Measurements from ENCODE around the gene ZSCAN22.

- TF ChIP-seq, protein P1, sequence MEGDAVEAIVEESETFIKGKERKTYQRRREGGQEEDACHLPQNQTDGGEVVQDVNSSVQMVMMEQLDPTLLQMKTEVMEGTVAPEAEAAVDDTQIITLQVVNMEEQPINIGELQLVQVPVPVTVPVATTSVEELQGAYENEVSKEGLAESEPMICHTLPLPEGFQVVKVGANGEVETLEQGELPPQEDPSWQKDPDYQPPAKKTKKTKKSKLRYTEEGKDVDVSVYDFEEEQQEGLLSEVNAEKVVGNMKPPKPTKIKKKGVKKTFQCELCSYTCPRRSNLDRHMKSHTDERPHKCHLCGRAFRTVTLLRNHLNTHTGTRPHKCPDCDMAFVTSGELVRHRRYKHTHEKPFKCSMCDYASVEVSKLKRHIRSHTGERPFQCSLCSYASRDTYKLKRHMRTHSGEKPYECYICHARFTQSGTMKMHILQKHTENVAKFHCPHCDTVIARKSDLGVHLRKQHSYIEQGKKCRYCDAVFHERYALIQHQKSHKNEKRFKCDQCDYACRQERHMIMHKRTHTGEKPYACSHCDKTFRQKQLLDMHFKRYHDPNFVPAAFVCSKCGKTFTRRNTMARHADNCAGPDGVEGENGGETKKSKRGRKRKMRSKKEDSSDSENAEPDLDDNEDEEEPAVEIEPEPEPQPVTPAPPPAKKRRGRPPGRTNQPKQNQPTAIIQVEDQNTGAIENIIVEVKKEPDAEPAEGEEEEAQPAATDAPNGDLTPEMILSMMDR (IDR thresholded peaks at IDR 0.05), result no peak
- no peak for TF ChIP-seq POLR2A (IDR thresholded peaks at IDR 0.05)
These were observed 22.5 kb upstream of the ZSCAN22 start for GRCh38 chr19:58304255-58304654.

All from Peyer's patch (tissue), 4 donors.